ENCODE data around the gene ZNF768. TPM values are rescaled to one million over a fixed set of nuclear protein-coding genes. Genes with fewer than 3 reads are reported as not detected.

ZNF768 gene
- total RNA-seq, 4 donors from 2014 or later: 19.8 to 64.8 (median 54.1) TPM

DNA sequence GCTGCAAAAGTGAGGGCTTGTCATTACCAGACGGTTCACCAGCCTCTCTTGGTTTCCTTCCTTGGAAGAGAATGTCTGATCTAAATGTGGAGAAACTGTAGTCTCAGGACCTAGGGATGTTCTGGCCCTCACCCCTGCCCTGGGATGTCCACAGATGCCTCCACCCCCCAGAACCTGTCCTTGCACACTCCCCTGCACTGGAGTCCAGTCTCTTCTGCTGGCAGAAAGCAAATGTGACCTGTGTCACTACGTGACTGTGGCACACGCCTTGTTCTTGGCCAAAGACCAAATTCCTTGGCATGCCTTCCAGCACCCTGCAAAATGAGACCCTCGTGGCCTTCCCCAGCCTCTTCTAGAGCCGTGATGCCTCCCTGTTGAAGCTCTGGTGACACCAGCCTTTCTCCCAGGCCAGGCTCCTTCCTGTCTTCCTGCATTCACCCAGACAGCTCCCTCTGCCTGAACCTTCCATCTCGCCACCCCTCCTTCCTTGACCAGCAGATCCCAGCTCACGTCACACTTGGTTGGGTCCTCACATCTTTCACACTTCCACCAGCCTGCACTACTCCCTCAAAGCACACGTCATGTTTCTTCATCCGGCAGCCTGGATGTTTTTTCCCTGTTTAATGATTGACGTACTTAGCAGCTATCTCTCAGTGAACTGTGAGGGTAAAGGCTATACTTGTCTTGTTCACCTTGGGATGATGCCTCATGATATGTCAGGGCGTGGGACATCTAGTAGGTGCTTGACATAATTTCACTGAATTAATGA lies 4.3 kb downstream of the ZNF768 start:
- Histone ChIP-seq H3K27ac (peak overlapping the region in 3 of 4 donors; percentile 46 to 87 (median 76)), H3K4me1 (peaks cover 0 to 32% (median 2%) of the 10 kb centered on the region in 4 donors), H3K4me3 (no peak overlapping the region), H3K27me3 (no peaks in the 10 kb centered on the region), H3K36me3 (peaks cover 0 to 12% (median 0%) of the 10 kb centered on the region in 3 donors), H3K9me3 (no peaks in the 10 kb centered on the region)
- TF ChIP-seq, protein P1, sequence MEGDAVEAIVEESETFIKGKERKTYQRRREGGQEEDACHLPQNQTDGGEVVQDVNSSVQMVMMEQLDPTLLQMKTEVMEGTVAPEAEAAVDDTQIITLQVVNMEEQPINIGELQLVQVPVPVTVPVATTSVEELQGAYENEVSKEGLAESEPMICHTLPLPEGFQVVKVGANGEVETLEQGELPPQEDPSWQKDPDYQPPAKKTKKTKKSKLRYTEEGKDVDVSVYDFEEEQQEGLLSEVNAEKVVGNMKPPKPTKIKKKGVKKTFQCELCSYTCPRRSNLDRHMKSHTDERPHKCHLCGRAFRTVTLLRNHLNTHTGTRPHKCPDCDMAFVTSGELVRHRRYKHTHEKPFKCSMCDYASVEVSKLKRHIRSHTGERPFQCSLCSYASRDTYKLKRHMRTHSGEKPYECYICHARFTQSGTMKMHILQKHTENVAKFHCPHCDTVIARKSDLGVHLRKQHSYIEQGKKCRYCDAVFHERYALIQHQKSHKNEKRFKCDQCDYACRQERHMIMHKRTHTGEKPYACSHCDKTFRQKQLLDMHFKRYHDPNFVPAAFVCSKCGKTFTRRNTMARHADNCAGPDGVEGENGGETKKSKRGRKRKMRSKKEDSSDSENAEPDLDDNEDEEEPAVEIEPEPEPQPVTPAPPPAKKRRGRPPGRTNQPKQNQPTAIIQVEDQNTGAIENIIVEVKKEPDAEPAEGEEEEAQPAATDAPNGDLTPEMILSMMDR (IDR thresholded peaks at IDR 0.05): peak in 2 of 6 experiments; percentile 16 to 24
- no peak for TF ChIP-seq POLR2A (IDR thresholded peaks at IDR 0.05)
- peak in 2 of 3 donors; percentile 66 to 68 for DNase-seq

DNA sequence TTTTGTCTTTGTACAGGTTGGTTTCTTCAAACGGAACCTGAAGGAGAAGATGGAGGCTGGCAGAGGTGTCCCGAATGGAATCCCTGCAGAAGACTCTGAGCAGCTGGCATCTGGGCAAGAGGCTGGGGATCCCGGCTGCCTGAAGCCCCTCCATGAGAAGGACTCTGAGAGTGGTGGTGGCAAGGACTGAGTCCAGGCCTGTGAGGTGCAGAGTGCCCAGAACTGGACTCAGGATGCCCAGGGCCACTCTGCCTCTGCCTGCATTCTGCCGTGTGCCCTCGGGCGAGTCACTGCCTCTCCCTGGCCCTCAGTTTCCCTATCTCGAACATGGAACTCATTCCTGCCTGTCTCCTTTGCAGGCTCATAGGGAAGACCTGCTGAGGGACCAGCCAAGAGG lies 4.9 kb downstream of the ZNF768 start:
- peaks cover 0 to 32% (median 2%) of the 10 kb centered on the region in 4 donors for H3K4me1 ChIP-seq
- H3K27ac ChIP-seq: peak overlapping the region in 2 of 4 donors; percentile 76 to 87
- no peak for TF ChIP-seq POLR2A (IDR thresholded peaks at IDR 0.05)
- TF ChIP-seq, protein P1 (IDR thresholded peaks at IDR 0.05): no peak
- DNase-seq: no peak
- no peaks in the 10 kb centered on the region for H3K9me3 ChIP-seq
- peaks cover 0 to 18% (median 0%) of the 10 kb centered on the region in 3 donors for H3K36me3 ChIP-seq
- no peaks in the 10 kb centered on the region for H3K27me3 ChIP-seq
- H3K4me3 ChIP-seq: no peak overlapping the region

DNA sequence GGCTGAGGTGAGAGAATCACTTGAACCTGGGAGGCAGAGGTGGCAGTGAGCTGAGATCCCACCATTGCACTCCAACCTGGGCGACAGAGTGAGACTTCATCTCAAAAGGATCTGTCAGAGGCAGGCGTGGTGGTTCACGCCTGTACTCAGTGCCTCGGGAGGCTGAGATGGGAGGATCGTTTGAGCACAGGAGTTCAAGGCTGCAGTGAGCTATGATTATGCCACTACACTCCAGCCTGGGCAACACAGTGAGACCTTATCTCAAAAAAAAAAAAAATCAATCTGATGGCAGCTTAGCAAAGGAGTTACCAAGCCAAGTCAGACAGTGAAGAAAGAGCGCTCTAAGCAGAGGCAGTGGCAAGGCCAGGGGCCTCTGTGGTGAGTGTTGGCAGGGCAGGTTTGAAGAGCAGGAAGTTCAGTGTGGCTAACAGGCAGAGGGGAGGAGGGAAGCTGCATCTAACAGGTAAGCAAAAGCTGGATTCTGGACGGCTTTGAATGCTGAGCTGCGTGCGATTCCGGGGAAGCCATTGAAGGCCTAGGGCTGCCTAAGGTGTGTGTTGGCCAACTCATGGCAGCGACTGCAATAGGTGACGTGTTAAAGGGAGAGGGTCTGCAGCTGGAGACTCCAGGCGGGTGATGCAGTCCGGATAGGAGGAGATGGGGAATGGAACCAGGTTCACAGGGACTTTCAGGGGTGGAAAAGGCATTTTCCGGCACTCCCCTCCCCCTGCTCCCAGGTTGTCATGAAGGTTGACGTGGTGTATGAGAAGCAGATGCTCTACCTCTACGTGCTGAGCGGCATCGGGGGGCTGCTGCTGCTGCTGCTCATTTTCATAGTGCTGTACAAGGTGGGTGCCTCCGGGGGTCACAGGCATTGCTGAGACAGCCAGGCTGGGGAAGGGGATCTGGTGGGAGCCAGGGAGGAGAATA lies 7.0 kb downstream of the ZNF768 start:
- DNase-seq: no peak
- Histone ChIP-seq H3K27me3 (no peaks in the 10 kb centered on the region), H3K4me1 (peaks cover 0 to 18% (median 2%) of the 10 kb centered on the region in 4 donors), H3K27ac (no peak overlapping the region), H3K4me3 (no peak overlapping the region), H3K36me3 (peaks cover 0 to 9% (median 0%) of the 10 kb centered on the region in 3 donors), H3K9me3 (no peaks in the 10 kb centered on the region)
- TF ChIP-seq, protein P1 (IDR thresholded peaks at IDR 0.05): no peak
- no peak for TF ChIP-seq POLR2A (IDR thresholded peaks at IDR 0.05)

DNA sequence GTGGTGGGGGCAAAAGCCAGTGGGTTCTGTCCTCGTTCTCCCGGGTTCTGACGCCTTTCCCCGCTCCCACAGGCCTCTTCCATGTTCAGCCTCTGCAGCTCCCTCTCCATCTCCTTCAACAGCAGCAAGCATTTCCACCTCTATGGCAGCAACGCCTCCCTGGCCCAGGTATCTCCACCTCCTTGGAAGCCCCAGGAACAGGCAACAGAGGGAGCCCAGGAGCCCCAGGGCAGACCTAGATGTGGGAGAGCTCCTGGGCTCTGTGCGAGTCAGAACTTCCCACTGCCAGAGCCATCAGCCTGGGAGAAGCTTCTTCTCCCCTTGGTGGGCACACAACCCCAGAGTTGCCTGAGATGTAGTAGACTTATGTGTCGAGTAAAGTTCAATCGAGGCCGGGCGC lies 7.8 kb downstream of the ZNF768 start:
- Histone ChIP-seq H3K27ac (no peak overlapping the region), H3K4me1 (peaks cover 0 to 9% (median 2%) of the 10 kb centered on the region in 4 donors), H3K36me3 (peaks cover 0 to 6% (median 0%) of the 10 kb centered on the region in 3 donors), H3K27me3 (no peaks in the 10 kb centered on the region), H3K4me3 (no peak overlapping the region), H3K9me3 (no peaks in the 10 kb centered on the region)
- no peak for DNase-seq
- TF ChIP-seq POLR2A (IDR thresholded peaks at IDR 0.05): no peak
- TF ChIP-seq, protein P1 (IDR thresholded peaks at IDR 0.05): no peak

DNA sequence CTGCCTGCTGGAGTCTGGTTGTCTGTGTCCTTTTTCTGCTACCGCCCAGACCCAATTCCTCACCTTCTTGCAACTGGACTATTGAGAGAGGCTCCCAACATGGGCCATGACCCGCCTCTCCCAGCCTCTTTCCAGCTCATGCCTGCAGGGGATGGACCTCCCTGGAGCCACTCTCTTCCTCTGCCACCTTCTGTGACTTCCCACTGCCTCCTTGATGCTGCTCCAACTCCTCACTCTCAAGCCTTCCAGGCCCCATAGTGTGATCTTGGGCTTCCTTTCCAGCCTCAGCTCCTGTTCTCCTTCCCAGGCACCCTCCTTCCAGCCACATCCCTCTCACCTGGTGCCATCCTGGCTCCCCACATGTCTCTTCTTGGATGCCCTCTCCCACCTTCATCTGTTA lies 11.1 kb downstream of the ZNF768 start:
- H3K4me1 ChIP-seq: no peaks in the 10 kb centered on the region
- H3K4me3 ChIP-seq: no peak overlapping the region
- H3K27me3 ChIP-seq: no peaks in the 10 kb centered on the region
- H3K27ac ChIP-seq: no peak overlapping the region
- no peak for TF ChIP-seq POLR2A (IDR thresholded peaks at IDR 0.05)
- TF ChIP-seq, protein P1 (IDR thresholded peaks at IDR 0.05): no peak
- no peak for DNase-seq
- no peaks in the 10 kb centered on the region for H3K9me3 ChIP-seq
- peaks cover 0 to 6% (median 0%) of the 10 kb centered on the region in 3 donors for H3K36me3 ChIP-seq
